Trophoblast cell (in vitro differentiated cells and primary cell): ENCODE results near the gene SPDYC.

ENCODE experiments used
- DNase-seq, 2 donors: peaks; one replicate each; pipeline ENCODE4 v3.0.0-alpha.2; 2016
- H2AFZ ChIP-seq: 2 replicates; pipeline ENCODE4 v1.6.1; 2013; ENCODE audit warnings: low read length, moderate library complexity, mild to moderate bottlenecking; ENCODE audit not compliant: insufficient read depth, poor library complexity
- H2AK5ac ChIP-seq: 2 replicates; pipeline ENCODE4 v1.6.1; 2013; ENCODE audit warnings: mild to moderate bottlenecking, low read length
- H2BK120ac ChIP-seq: 2 replicates; pipeline ENCODE4 v1.6.1; 2013; ENCODE audit warnings: low read length, mild to moderate bottlenecking, moderate library complexity; ENCODE audit not compliant: insufficient read depth, poor library complexity
- H2BK12ac ChIP-seq: 2 replicates; pipeline ENCODE4 v1.6.1; 2013; ENCODE audit warnings: mild to moderate bottlenecking, low read length, moderate library complexity
- H2BK5ac ChIP-seq: 2 replicates; pipeline ENCODE4 v1.6.1; 2013; ENCODE audit warnings: low read length, low read depth, moderate library complexity, mild to moderate bottlenecking; ENCODE audit not compliant: poor library complexity
- H3K14ac ChIP-seq: 2 replicates; pipeline ENCODE4 v1.6.1; 2013; ENCODE audit warnings: mild to moderate bottlenecking, low read length
- H3K18ac ChIP-seq: 2 replicates; pipeline ENCODE4 v1.6.1; 2013; ENCODE audit warnings: mild to moderate bottlenecking, low read length
- H3K23ac ChIP-seq: 2 replicates; pipeline ENCODE4 v1.6.1; 2013; ENCODE audit warnings: low read length
- H3K27ac ChIP-seq: 2 replicates; pipeline ENCODE4 v1.5.1; 2013; ENCODE audit warnings: low read depth, mild to moderate bottlenecking, inconsistent platforms, low read length, moderate library complexity
- H3K27me3 ChIP-seq: 2 replicates; pipeline ENCODE4 v1.6.1; 2013; ENCODE audit warnings: inconsistent platforms, mild to moderate bottlenecking, low read length, moderate library complexity; ENCODE audit not compliant: insufficient read depth
- H3K36me3 ChIP-seq, 2 experiments: 1 replicate in 1 of 2; 2 replicates in 1 of 2; pipeline ENCODE4 v1.6.1; 2013; ENCODE audit warnings: low read length in 2 of 2, mild to moderate bottlenecking in 2 of 2, moderate library complexity in 1 of 2; ENCODE audit not compliant: insufficient read depth in 2 of 2, control insufficient read depth in 1 of 2
- H3K4ac ChIP-seq: 2 replicates; pipeline ENCODE4 v1.6.1; 2013; ENCODE audit warnings: low read depth, mild to moderate bottlenecking, low read length, moderate library complexity
- H3K4me1 ChIP-seq, 2 experiments: 1 replicate in 1 of 2; 2 replicates in 1 of 2; pipeline ENCODE4 v1.6.1; 2013; ENCODE audit warnings: low read length in 2 of 2, mild to moderate bottlenecking in 2 of 2, moderate library complexity in 1 of 2; ENCODE audit not compliant: insufficient read depth in 2 of 2, control insufficient read depth in 1 of 2
- H3K4me2 ChIP-seq: 2 replicates; pipeline ENCODE4 v1.6.1; 2013; ENCODE audit warnings: inconsistent platforms, mild to moderate bottlenecking, low read length, moderate library complexity
- H3K4me3 ChIP-seq: 2 replicates; pipeline ENCODE4 v1.5.1; 2013; ENCODE audit warnings: mild to moderate bottlenecking, low read depth, low read length, inconsistent platforms
- H3K79me1 ChIP-seq: one replicate; pipeline ENCODE4 v1.6.1; 2013; ENCODE audit warnings: low read length
- H3K79me2 ChIP-seq: 2 replicates; pipeline ENCODE4 v1.6.1; 2013; ENCODE audit warnings: low read length, mild to moderate bottlenecking; ENCODE audit not compliant: control insufficient read depth, insufficient read depth, poor library complexity
- H3K9ac ChIP-seq: 2 replicates; pipeline ENCODE4 v1.6.1; 2013; ENCODE audit warnings: mild to moderate bottlenecking, low read length
- H3K9me3 ChIP-seq: 2 replicates; pipeline ENCODE4 v1.6.1; 2013; ENCODE audit warnings: low read depth, mild to moderate bottlenecking, control low read depth, inconsistent platforms, low read length; ENCODE audit not compliant: insufficient read depth
- H4K12ac ChIP-seq: 2 replicates; pipeline ENCODE4 v1.6.1; 2013; ENCODE audit warnings: low read depth, mild to moderate bottlenecking, low read length, moderate library complexity
- H4K8ac ChIP-seq: 2 replicates; pipeline ENCODE4 v1.6.1; 2013; ENCODE audit warnings: low read depth, mild to moderate bottlenecking, low read length, moderate library complexity
- H4K91ac ChIP-seq: one replicate; pipeline ENCODE4 v1.6.1; 2013; ENCODE audit warnings: low read depth, mild to moderate bottlenecking, low read length, moderate library complexity
- whole genome bisulfite sequencing: extraction: QIAGEN DNeasy Blood & Tissue Kit; methylation state at CpG from one replicate; pipeline ENCODE4 v1.1.7; 2013; ENCODE audit warnings: missing lambda C conversion rate; ENCODE audit not compliant: insufficient read length, insufficient coverage; ENCODE audit errors: extremely low coverage; 5-methylcytosine and 5-hydroxymethylcytosine counted together

Gene SPDYC

GRCh38 chr11:65213322-65214211 is 43.5 kb downstream of the SPDYC start:
- no peak overlapping the region for H3K27ac ChIP-seq
- H3K4me1 ChIP-seq: peaks cover 3 to 8% of the 10 kb centered on the region in 2 experiments
- H2BK5ac ChIP-seq: no peak overlapping the region
- no peak overlapping the region for H3K18ac ChIP-seq
- no peak overlapping the region for H3K4ac ChIP-seq
- no peak overlapping the region for H3K9ac ChIP-seq
- H3K79me1 ChIP-seq: peaks cover 2% of the 10 kb centered on the region
- no peak overlapping the region for H4K8ac ChIP-seq
- no CpG with 5 or more reads among the region's 26 CpGs for WGBS
- H2BK12ac ChIP-seq: no peak overlapping the region
- H3K27me3 ChIP-seq: no peaks in the 10 kb centered on the region
- no peak overlapping the region for H3K4me3 ChIP-seq
- H3K36me3 ChIP-seq: peaks cover 32 to 36% of the 10 kb centered on the region in 2 experiments
- H3K79me2 ChIP-seq: no peaks in the 10 kb centered on the region
- DNase-seq: no peak
- no peak overlapping the region for H2AFZ ChIP-seq
- no peak overlapping the region for H2AK5ac ChIP-seq
- H4K12ac ChIP-seq: no peak overlapping the region
- H3K9me3 ChIP-seq: peaks cover 4% of the 10 kb centered on the region
- H4K91ac ChIP-seq: no peak overlapping the region
- H3K4me2 ChIP-seq: no peak overlapping the region
- H2BK120ac ChIP-seq: no peak overlapping the region
- no peak overlapping the region for H3K14ac ChIP-seq
- H3K23ac ChIP-seq: no peak overlapping the region

- no peak overlapping the region for H3K18ac ChIP-seq
- H3K36me3 ChIP-seq: peaks cover 28% of the 10 kb centered on the region in 2 experiments
- no peak overlapping the region for H2BK5ac ChIP-seq
- H3K4ac ChIP-seq: no peak overlapping the region
- H3K4me3 ChIP-seq: no peak overlapping the region
- H3K79me1 ChIP-seq: peaks cover 2% of the 10 kb centered on the region
- no peaks in the 10 kb centered on the region for H3K27me3 ChIP-seq
- no peak overlapping the region for H3K23ac ChIP-seq
- peaks cover 4% of the 10 kb centered on the region for H3K9me3 ChIP-seq
- no peaks in the 10 kb centered on the region for H3K79me2 ChIP-seq
- no peak overlapping the region for H3K9ac ChIP-seq
- H2AFZ ChIP-seq: no peak overlapping the region
- no peak overlapping the region for H2AK5ac ChIP-seq
- peaks cover 3 to 8% of the 10 kb centered on the region in 2 experiments for H3K4me1 ChIP-seq
- no peak overlapping the region for H3K27ac ChIP-seq
- no peak overlapping the region for H4K12ac ChIP-seq
- H4K8ac ChIP-seq: no peak overlapping the region
- no peak overlapping the region for H4K91ac ChIP-seq
- no CpG with 5 or more reads among the region's 16 CpGs for WGBS
- DNase-seq: no peak
- H3K4me2 ChIP-seq: no peak overlapping the region
- H2BK12ac ChIP-seq: no peak overlapping the region
- H3K14ac ChIP-seq: no peak overlapping the region
- no peak overlapping the region for H2BK120ac ChIP-seq
These were observed 44.3 kb downstream of the SPDYC start for GRCh38 chr11:65214212-65214845.

GRCh38 chr11:65215441-65216076 is 45.5 kb downstream of the SPDYC start:
- H4K91ac ChIP-seq: no peak overlapping the region
- no peak for DNase-seq
- no peak overlapping the region for H2BK5ac ChIP-seq
- WGBS: 100% methylated on average over 8 of the region's 24 CpGs
- H4K8ac ChIP-seq: no peak overlapping the region
- no peak overlapping the region for H3K4me2 ChIP-seq
- peaks cover 4% of the 10 kb centered on the region for H3K9me3 ChIP-seq
- H3K36me3 ChIP-seq: peaks cover 15 to 16% of the 10 kb centered on the region in 2 experiments
- no peak overlapping the region for H3K4ac ChIP-seq
- H2AFZ ChIP-seq: no peak overlapping the region
- no peak overlapping the region for H3K14ac ChIP-seq
- no peak overlapping the region for H2BK12ac ChIP-seq
- H3K9ac ChIP-seq: no peak overlapping the region
- H3K79me1 ChIP-seq: peaks cover 2% of the 10 kb centered on the region
- H2BK120ac ChIP-seq: no peak overlapping the region
- H3K27ac ChIP-seq: no peak overlapping the region
- peaks cover 7 to 13% of the 10 kb centered on the region in 2 experiments for H3K4me1 ChIP-seq
- no peak overlapping the region for H4K12ac ChIP-seq
- H3K23ac ChIP-seq: peak overlapping the region; percentile 70
- H3K4me3 ChIP-seq: no peak overlapping the region
- no peak overlapping the region for H2AK5ac ChIP-seq
- no peaks in the 10 kb centered on the region for H3K79me2 ChIP-seq
- H3K27me3 ChIP-seq: no peaks in the 10 kb centered on the region
- H3K18ac ChIP-seq: no peak overlapping the region

- no peaks in the 10 kb centered on the region for H3K27me3 ChIP-seq
- H2BK12ac ChIP-seq: no peak overlapping the region
- H4K91ac ChIP-seq: no peak overlapping the region
- H2AK5ac ChIP-seq: no peak overlapping the region
- no peak overlapping the region for H3K4me3 ChIP-seq
- H3K23ac ChIP-seq: no peak overlapping the region
- no peak overlapping the region for H2BK120ac ChIP-seq
- no peak overlapping the region for H3K4me2 ChIP-seq
- H3K14ac ChIP-seq: no peak overlapping the region
- no peak overlapping the region for H3K27ac ChIP-seq
- H3K4ac ChIP-seq: no peak overlapping the region
- no peak overlapping the region for H4K8ac ChIP-seq
- H3K79me1 ChIP-seq: peaks cover 2% of the 10 kb centered on the region
- peaks cover 4% of the 10 kb centered on the region in 2 experiments for H3K36me3 ChIP-seq
- WGBS: 100% methylated on average over 1 of the region's 6 CpGs
- no peaks in the 10 kb centered on the region for H3K79me2 ChIP-seq
- H3K4me1 ChIP-seq: peaks cover 7 to 13% of the 10 kb centered on the region in 2 experiments
- H2BK5ac ChIP-seq: no peak overlapping the region
- no peak overlapping the region for H4K12ac ChIP-seq
- no peak overlapping the region for H3K9ac ChIP-seq
- H3K9me3 ChIP-seq: peaks cover 5% of the 10 kb centered on the region
- H2AFZ ChIP-seq: no peak overlapping the region
- DNase-seq: no peak
- no peak overlapping the region for H3K18ac ChIP-seq
These were observed 46.8 kb downstream of the SPDYC start for GRCh38 chr11:65216830-65217229.
